Epithelial cell of alveolus of lung (primary cell): ENCODE results near the gene DHRS9. TPM values are rescaled to one million over a fixed set of nuclear protein-coding genes. Genes with fewer than 3 reads are reported as not detected.

ENCODE experiments used
- total RNA-seq: library from RNA; depleted of rRNA; stranded (reverse); fragments of >200 nt; gene quantifications from 2 replicates; pipeline ENCODE4 v1.2.1, GENCODE V29; 2015

Gene DHRS9
- total RNA-seq: 0.24 and 0.65 TPM in 2 replicates

DNA sequence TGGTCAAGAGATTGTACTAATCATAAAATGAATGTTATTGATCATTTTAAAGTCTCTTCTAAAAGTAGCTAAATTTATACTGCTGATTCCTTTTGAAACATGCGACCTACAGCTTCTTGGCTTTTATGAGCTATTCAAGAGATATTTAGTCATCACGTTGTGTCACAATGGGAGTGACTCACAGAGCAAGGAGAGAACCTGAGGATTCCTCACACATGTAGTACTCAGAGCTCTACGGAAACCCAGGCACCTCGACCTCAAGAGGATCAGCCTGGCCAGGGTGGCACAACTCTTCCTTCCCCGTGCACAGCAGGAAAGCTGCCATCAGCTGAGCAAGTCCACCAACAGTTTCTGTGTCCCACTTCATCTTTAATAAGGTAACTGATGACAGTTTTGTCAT, at the start of gene DHRS9:
TSS of gene DHRS9 (plus strand) at position 223 of the 400 bp plus-strand sequence. CDS start 12,019 bp downstream, outside the sequence.

DNA sequence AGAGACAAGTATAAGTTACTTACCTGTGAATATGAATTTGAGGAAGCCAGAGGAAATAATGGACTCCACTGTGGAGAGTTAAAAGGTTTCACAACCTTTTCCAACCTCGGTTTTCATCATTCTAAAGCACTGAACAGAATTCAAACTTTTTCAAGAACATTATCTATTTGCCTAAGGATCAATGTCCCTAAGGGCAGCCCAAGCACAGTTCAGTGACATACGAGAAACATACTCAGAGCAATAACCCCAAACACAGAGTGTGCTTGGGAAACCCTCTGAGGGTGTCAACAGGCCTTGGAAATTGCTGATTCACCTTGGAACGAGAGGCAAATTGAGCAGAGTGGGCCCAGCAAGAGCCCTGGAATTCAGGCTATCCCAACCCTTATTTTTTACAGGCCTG, 38.2 kb upstream of the DHRS9 start, which contains the start of gene ABCB11:
TSS of gene ABCB11 (minus strand) at position 123 of the 400 bp plus-strand sequence. CDS start 13,199 bp downstream, outside the sequence.

Other genes starting within 250 kb of the DHRS9 start
- gene SPC25, start 179.1 kb upstream of the DHRS9 start, total RNA-seq: 3.5 and 7.5 TPM in 2 replicates
- not detected in 2 replicates for gene G6PC2, start 168.3 kb upstream of the DHRS9 start, total RNA-seq
- gene ABCB11, start 38.2 kb upstream of the DHRS9 start, total RNA-seq: not detected in 2 replicates